Lower lobe of right lung (tissue), 2 donors: Measurements from ENCODE around the gene SLX4IP. TPM values are rescaled to one million over a fixed set of nuclear protein-coding genes. Genes with fewer than 3 reads are reported as not detected.
"Not testable (repeated sequence)": the region's sequence is repeated elsewhere in the genome, so short reads cannot be mapped to it uniquely, and the experiment has no call there.

ENCODE experiments used
- ATAC-seq, 2 donors: fragments of 200-7000 bp; cut with Tn5 transposase; one replicate each; pipeline ENCODE4 v1.9.1; 2020 to 2022; ENCODE audit warnings: mild to moderate bottlenecking in 2 of 2, moderate library complexity in 2 of 2
- DNase-seq: peaks from one replicate; pipeline ENCODE4 v3.0.0-alpha.2; 2020
- H3K27ac ChIP-seq: fragments of 200-600 bp; one replicate; pipeline ENCODE4 v1.8.0; 2022
- H3K27me3 ChIP-seq: fragments of 200-600 bp; one replicate; pipeline ENCODE4 v1.8.0; 2022; ENCODE audit warnings: low read depth
- H3K36me3 ChIP-seq: fragments of 200-600 bp; one replicate; pipeline ENCODE4 v1.8.0; 2022; ENCODE audit warnings: mild to moderate bottlenecking
- H3K4me1 ChIP-seq: fragments of 200-600 bp; one replicate; pipeline ENCODE4 v1.8.0; 2022
- H3K4me3 ChIP-seq: fragments of 200-600 bp; one replicate; pipeline ENCODE4 v1.8.0; 2022; ENCODE audit warnings: mild to moderate bottlenecking
- H3K9me3 ChIP-seq: fragments of 200-600 bp; one replicate; pipeline ENCODE4 v1.8.0; 2022
- intact Hi-C: fragments of 100-400 bp; cut with DNase I; formaldehyde crosslinking; loops from one replicate; pipeline ENCODE4 v1.11.0; 2022
- total RNA-seq: library from RNA; stranded (reverse); fragmentation: NEBNext Ultra II Directional; extraction: Animal tissue kit (Norgen Biotek cat#: 25700); gene quantifications from one replicate; pipeline ENCODE4 v1.2.1, GENCODE V29; 2021
- TF ChIP-seq, protein P1 (sequence below): fragments of 200-600 bp; IDR thresholded peaks from one replicate; pipeline ENCODE4 v1.8.0; 2022; ENCODE audit warnings: antibody characterized with exemption, mild to moderate bottlenecking
- donor health status: DM: no; HTN: yes; CAD: no; lungs with severe emphysema.

The SLX4IP gene
- total RNA-seq, 1 donor from 2014 or later: 5.8 TPM

- Histone ChIP-seq H3K4me3 (no peak overlapping the region), H3K9me3 (no peaks in the 10 kb centered on the region), H3K4me1 (no peaks in the 10 kb centered on the region), H3K36me3 (no peaks in the 10 kb centered on the region), H3K27me3 (no peaks in the 10 kb centered on the region), H3K27ac (no peak overlapping the region)
- intact Hi-C loops: no loop called here
- DNase-seq (no peak), ATAC-seq (no peak)
- TF ChIP-seq, protein P1, sequence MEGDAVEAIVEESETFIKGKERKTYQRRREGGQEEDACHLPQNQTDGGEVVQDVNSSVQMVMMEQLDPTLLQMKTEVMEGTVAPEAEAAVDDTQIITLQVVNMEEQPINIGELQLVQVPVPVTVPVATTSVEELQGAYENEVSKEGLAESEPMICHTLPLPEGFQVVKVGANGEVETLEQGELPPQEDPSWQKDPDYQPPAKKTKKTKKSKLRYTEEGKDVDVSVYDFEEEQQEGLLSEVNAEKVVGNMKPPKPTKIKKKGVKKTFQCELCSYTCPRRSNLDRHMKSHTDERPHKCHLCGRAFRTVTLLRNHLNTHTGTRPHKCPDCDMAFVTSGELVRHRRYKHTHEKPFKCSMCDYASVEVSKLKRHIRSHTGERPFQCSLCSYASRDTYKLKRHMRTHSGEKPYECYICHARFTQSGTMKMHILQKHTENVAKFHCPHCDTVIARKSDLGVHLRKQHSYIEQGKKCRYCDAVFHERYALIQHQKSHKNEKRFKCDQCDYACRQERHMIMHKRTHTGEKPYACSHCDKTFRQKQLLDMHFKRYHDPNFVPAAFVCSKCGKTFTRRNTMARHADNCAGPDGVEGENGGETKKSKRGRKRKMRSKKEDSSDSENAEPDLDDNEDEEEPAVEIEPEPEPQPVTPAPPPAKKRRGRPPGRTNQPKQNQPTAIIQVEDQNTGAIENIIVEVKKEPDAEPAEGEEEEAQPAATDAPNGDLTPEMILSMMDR: no peak
These were observed 150.2 kb downstream of the SLX4IP start for GRCh38 chr20:10585308-10585707.

- H3K9me3 ChIP-seq: no peaks in the 10 kb centered on the region
- TF ChIP-seq, protein P1: no peak
- intact Hi-C loops: no loop called here
- ATAC-seq (no peak), DNase-seq (no peak)
- peaks cover 9% of the 10 kb centered on the region for H3K4me1 ChIP-seq
- H3K4me3 ChIP-seq: no peak overlapping the region
- H3K36me3 ChIP-seq: no peaks in the 10 kb centered on the region
- H3K27ac ChIP-seq: no peak overlapping the region
- H3K27me3 ChIP-seq: no peaks in the 10 kb centered on the region
These were observed 151.2 kb downstream of the SLX4IP start for GRCh38 chr20:10586296-10586695.

GRCh38 chr20:10590446-10590845, 155.3 kb downstream of the SLX4IP start:
- H3K4me3 ChIP-seq, H3K9me3 ChIP-seq, DNase-seq, H3K36me3 ChIP-seq, H3K27ac ChIP-seq, intact Hi-C loops, H3K27me3 ChIP-seq: not testable (repeated sequence)
- peaks cover 15% of the 10 kb centered on the region for H3K4me1 ChIP-seq
- peak in 1 of 2 donors; percentile 51 for ATAC-seq

GRCh38 chr20:10590950-10591671, 156.0 kb downstream of the SLX4IP start:
- H3K4me1 ChIP-seq: peaks cover 15% of the 10 kb centered on the region
- no peak for ATAC-seq
- H3K27ac ChIP-seq: no peak overlapping the region
- H3K4me3 ChIP-seq: no peak overlapping the region
- intact Hi-C loops: no loop called here
- no peaks in the 10 kb centered on the region for H3K36me3 ChIP-seq
- TF ChIP-seq, protein P1: no peak
- H3K27me3 ChIP-seq: no peaks in the 10 kb centered on the region
- DNase-seq: no peak
- H3K9me3 ChIP-seq: no peaks in the 10 kb centered on the region

DNA sequence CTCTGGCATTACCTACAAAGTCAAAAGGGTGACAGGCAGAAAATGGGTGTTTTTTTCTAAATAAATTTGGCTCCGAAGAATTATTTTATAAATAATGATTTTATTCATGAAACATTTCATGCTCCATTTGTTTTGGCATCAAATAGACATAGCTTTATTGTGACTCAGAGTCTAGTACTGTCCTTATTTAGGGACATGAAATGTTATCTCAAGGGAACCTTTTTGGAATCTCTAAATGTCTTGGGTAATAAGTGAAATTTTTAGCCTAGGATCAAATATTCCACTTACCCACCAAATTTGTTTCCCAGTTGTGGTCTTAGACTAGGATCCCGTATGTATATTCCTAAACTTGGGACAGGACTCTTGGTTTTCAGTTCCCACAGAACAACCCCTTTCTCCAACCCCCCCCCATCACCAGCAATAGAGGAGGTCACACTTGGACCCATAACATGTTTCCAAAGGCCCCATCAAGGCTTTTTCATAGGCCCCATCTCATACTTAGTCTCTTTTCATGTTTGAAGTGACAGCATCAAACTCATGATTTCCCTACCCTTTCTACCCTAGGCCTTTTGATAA, 156.9 kb downstream of the SLX4IP start:
- intact Hi-C loops: no loop called here
- DNase-seq: no peak
- Histone ChIP-seq H3K27me3 (no peaks in the 10 kb centered on the region), H3K4me1 (peaks cover 15% of the 10 kb centered on the region), H3K9me3 (no peaks in the 10 kb centered on the region), H3K36me3 (no peaks in the 10 kb centered on the region), H3K4me3 (no peak overlapping the region), H3K27ac (no peak overlapping the region)
- ATAC-seq: peak in 1 of 2 donors; percentile 45
- TF ChIP-seq, protein P1: no peak

GRCh38 chr20:10594296-10594868, 159.3 kb downstream of the SLX4IP start:
- peak in 1 of 2 donors; percentile 23 for ATAC-seq
- Histone ChIP-seq H3K9me3 (no peaks in the 10 kb centered on the region), H3K36me3 (peaks cover 5% of the 10 kb centered on the region), H3K4me1 (peaks cover 15% of the 10 kb centered on the region), H3K4me3 (no peak overlapping the region), H3K27ac (no peak overlapping the region), H3K27me3 (no peaks in the 10 kb centered on the region)
- TF ChIP-seq, protein P1: no peak
- DNase-seq: no peak
- intact Hi-C loops: no loop called here
